Nephron progenitor cell (in vitro differentiated cells): Measurements from ENCODE around the gene RPH3AL.
"Not testable (repeated sequence)": the region's sequence is repeated elsewhere in the genome, so short reads cannot be mapped to it uniquely, and the experiment has no call there.

Experiments
- DNase-seq: peaks from one replicate; pipeline ENCODE4 v3.0.0; 2021
- H3K27ac Mint-ChIP-seq: 2 replicates; pipeline ENCODE4 v1.8.0; 2021; ENCODE audit warnings: mild to moderate bottlenecking, moderate library complexity, mixed read lengths
- H3K27me3 Mint-ChIP-seq: 2 replicates; pipeline ENCODE4 v1.8.0; 2021; ENCODE audit warnings: mild to moderate bottlenecking, low read depth, mixed read lengths; ENCODE audit not compliant: poor library complexity
- H3K36me3 Mint-ChIP-seq: 2 replicates; pipeline ENCODE4 v1.8.0; 2021; ENCODE audit warnings: low read depth, mixed read lengths
- H3K4me1 Mint-ChIP-seq: 2 replicates; pipeline ENCODE4 v1.8.0; 2021; ENCODE audit warnings: mixed read lengths
- H3K4me3 Mint-ChIP-seq: 2 replicates; pipeline ENCODE4 v1.8.0; 2021; ENCODE audit warnings: mild to moderate bottlenecking, moderate library complexity, mixed read lengths
- H3K9me3 Mint-ChIP-seq: 2 replicates; pipeline ENCODE4 v1.8.0; 2021; ENCODE audit warnings: mild to moderate bottlenecking, moderate library complexity, mixed read lengths
- CTCF ChIP-seq: fragments of 200-600 bp; sonication (generic); IDR thresholded peaks from 2 replicates; pipeline ENCODE4 v1.5.0; 2021; ENCODE audit warnings: antibody characterized with exemption

The RPH3AL gene

GRCh38 chr17:200586-200985 is 152.0 kb downstream of the RPH3AL start:
- peaks cover 64% of the 10 kb centered on the region for H3K4me1 Mint-ChIP-seq
- H3K36me3 Mint-ChIP-seq: peaks cover 5% of the 10 kb centered on the region
- DNase-seq: no peak
- peaks cover 15% of the 10 kb centered on the region for H3K9me3 Mint-ChIP-seq
- no peak overlapping the region for H3K4me3 Mint-ChIP-seq
- peaks cover 18% of the 10 kb centered on the region for H3K27me3 Mint-ChIP-seq
- no peak overlapping the region for H3K27ac Mint-ChIP-seq
- TF ChIP-seq CTCF: no peak

GRCh38 chr17:199806-200545 is 152.6 kb downstream of the RPH3AL start:
- peaks cover 64% of the 10 kb centered on the region for H3K4me1 Mint-ChIP-seq
- no peak for TF ChIP-seq CTCF
- no peak overlapping the region for H3K4me3 Mint-ChIP-seq
- no peak for DNase-seq
- peaks cover 15% of the 10 kb centered on the region for H3K9me3 Mint-ChIP-seq
- peaks cover 5% of the 10 kb centered on the region for H3K36me3 Mint-ChIP-seq
- no peak overlapping the region for H3K27ac Mint-ChIP-seq
- H3K27me3 Mint-ChIP-seq: peaks cover 18% of the 10 kb centered on the region

- Mint-ChIP-seq H3K36me3 (peaks cover 5% of the 10 kb centered on the region), H3K27me3 (peaks cover 15% of the 10 kb centered on the region), H3K27ac (peak overlapping the region; percentile 46), H3K9me3 (peaks cover 15% of the 10 kb centered on the region), H3K4me1 (peaks cover 67% of the 10 kb centered on the region), H3K4me3 (peak overlapping the region; percentile 14)
- no peak for DNase-seq
- TF ChIP-seq CTCF: no peak
Measured at GRCh38 chr17:199191-199604, 153.4 kb downstream of the RPH3AL start.

DNA sequence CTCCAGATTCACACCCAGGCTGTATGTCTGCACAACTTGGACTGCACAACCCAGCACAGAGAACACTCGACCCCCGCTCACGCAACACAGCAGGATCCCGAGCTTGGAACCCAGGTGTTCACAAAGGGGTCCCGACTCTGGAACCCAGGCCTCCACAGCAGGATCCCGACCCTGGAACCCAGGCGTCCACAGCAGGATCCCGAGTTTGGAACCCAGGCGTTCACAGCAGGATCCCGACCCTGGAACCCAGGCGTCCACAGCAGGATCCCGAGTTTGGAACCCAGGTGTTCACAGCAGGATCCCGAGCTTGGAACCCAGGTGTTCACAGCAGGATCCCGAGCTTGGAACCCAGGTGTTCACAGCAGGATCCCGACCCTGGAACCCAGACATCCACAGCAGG is 154.4 kb downstream of the RPH3AL start:
- DNase-seq, H3K4me3 Mint-ChIP-seq, H3K27ac Mint-ChIP-seq, H3K36me3 Mint-ChIP-seq: not testable (repeated sequence)
- peaks cover 15% of the 10 kb centered on the region for H3K27me3 Mint-ChIP-seq
- H3K4me1 Mint-ChIP-seq: peaks cover 71% of the 10 kb centered on the region
- H3K9me3 Mint-ChIP-seq: peaks cover 17% of the 10 kb centered on the region

DNA sequence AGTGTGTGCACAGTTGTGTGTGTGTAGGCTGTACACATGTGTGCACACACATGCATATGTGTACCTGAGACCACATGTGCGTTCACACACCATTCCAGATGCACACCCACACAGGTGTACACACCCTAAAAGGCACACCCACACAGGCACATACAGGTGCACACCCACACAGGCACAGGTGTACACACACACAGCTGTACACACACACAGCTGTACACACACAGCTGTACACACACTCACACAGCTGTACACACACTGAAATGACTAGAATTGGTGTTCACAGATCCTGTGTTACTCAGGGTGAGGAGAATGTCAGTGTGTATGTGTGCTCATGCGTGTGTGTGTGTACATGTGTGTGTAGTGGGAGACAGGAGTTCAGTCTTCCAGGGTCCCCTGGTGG is 155.3 kb downstream of the RPH3AL start:
- Mint-ChIP-seq H3K4me1 (peaks cover 72% of the 10 kb centered on the region), H3K27me3 (peaks cover 15% of the 10 kb centered on the region), H3K9me3 (peaks cover 19% of the 10 kb centered on the region), H3K36me3 (peaks cover 5% of the 10 kb centered on the region), H3K27ac (no peak overlapping the region), H3K4me3 (no peak overlapping the region)
- no peak for DNase-seq
- no peak for TF ChIP-seq CTCF

GRCh38 chr17:194828-195602 is 157.6 kb downstream of the RPH3AL start:
- no peak overlapping the region for H3K27ac Mint-ChIP-seq
- DNase-seq: no peak
- peak overlapping the region; percentile 15 for H3K4me3 Mint-ChIP-seq
- peaks cover 19% of the 10 kb centered on the region for H3K9me3 Mint-ChIP-seq
- peaks cover 54% of the 10 kb centered on the region for H3K4me1 Mint-ChIP-seq
- peaks cover 17% of the 10 kb centered on the region for H3K27me3 Mint-ChIP-seq
- no peak for TF ChIP-seq CTCF
- H3K36me3 Mint-ChIP-seq: peaks cover 5% of the 10 kb centered on the region
